Suprapubic skin (tissue), 4 donors: ENCODE results near the gene RFFL. TPM values are rescaled to one million over a fixed set of nuclear protein-coding genes. Genes with fewer than 3 reads are reported as not detected.
A peak's percentile ranks its signal among the peaks of the same experiment; 100 is the strongest.
"Not testable (repeated sequence)": the region's sequence is repeated elsewhere in the genome, so short reads cannot be mapped to it uniquely, and the experiment has no call there.

Experiments
- DNase-seq, 2 donors: peaks; one replicate each; pipeline ENCODE4 v3.0.0-alpha.2; 2019; ENCODE audit warnings: low spot score in 2 of 2
- H3K27ac ChIP-seq: fragments of 200-600 bp; sonication (generic); one replicate; pipeline ENCODE4 v1.5.1; 2019
- H3K27me3 ChIP-seq: fragments of 200-600 bp; sonication (generic); one replicate; pipeline ENCODE4 v1.5.1; 2019
- H3K36me3 ChIP-seq: fragments of 200-600 bp; sonication (generic); one replicate; pipeline ENCODE4 v1.5.1; 2019
- H3K4me1 ChIP-seq: fragments of 200-600 bp; sonication (generic); one replicate; pipeline ENCODE4 v1.5.1; 2019
- H3K4me3 ChIP-seq: fragments of 200-600 bp; sonication (generic); one replicate; pipeline ENCODE4 v1.5.1; 2019; ENCODE audit warnings: mild to moderate bottlenecking
- H3K9me3 ChIP-seq: fragments of 200-600 bp; sonication (generic); one replicate; pipeline ENCODE4 v1.5.1; 2019
- EP300 ChIP-seq: sonication (generic); formaldehyde crosslinking; IDR thresholded peaks from one replicate; pipeline ENCODE4 v1.6.1; 2017; ENCODE audit warnings: antibody characterized with exemption
- POLR2A ChIP-seq, 2 donors: fragments of 450-650 bp; IDR thresholded peaks; one replicate each; pipeline ENCODE4 v1.6.1; 2017; ENCODE audit warnings: antibody characterized with exemption in 2 of 2, mild to moderate bottlenecking in 2 of 2, moderate library complexity in 2 of 2
- POLR2AphosphoS5 ChIP-seq, 3 donors: sonication (generic); formaldehyde crosslinking; IDR thresholded peaks; one replicate each; pipeline ENCODE4 v1.6.1; 2017; ENCODE audit warnings: antibody characterized with exemption in 3 of 3
- WGBS: methylation state at CpG from one replicate; pipeline ENCODE4 v1.1.5; 2018; 5-methylcytosine and 5-hydroxymethylcytosine counted together
- total RNA-seq, 4 donors: library from RNA; depleted of rRNA; stranded (reverse); fragments of >200 nt; gene quantifications; one replicate each; pipeline ENCODE4 v1.1.0, GENCODE V29; 2016
- TF ChIP-seq, protein P1 (sequence below), 2 donors: fragments of 200-600 bp in 1 of 2; fragments of 450-650 bp in 1 of 2; sonication (generic) in 1 of 2; IDR thresholded peaks; one replicate each; pipeline ENCODE4 v1.5.1; 2016 to 2019; ENCODE audit warnings: antibody characterized with exemption in 2 of 2, mild to moderate bottlenecking in 1 of 2, moderate library complexity in 1 of 2

The RFFL gene
- total RNA-seq, result 10 to 100 TPM; 12.8 to 24.0 (median 16.6) TPM

DNA sequence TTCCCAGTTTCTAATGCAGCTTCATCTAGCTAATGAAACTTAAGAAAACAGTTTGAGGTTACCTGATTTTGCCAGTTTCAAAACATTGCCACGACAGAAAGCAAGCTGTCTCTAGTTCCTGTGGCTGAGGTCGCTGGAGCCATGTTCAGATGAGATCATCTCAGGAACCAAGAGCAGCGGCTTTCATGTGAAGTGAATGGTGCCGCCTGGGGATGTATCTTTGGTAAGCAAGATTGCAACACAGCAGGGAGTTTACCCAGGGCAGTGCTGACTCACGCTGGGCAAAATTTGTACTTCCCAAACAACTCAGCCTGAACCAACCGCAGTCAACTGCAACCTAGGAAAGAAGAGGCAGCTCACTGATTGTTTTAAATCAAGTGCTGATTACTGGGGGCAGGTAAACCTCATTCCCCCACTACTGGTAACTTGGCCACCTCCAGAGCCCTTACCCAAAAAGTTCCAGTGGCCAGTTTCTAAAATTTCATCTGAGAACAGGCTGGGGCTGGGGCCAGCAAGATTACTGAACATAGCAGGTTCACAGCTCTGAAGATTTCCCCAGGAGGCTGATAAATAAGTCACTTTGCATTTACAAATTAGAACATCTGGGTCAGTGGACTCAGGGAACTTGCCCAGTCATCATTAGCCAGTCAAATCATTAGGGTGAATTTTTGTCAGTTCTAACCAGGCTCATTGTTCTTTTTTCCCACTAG is at the start of gene RFFL:
TSS of gene RFFL (minus strand) at position 194 of the 710 bp plus-strand sequence. CDS start 37,154 bp downstream, outside the sequence.
- peak; percentile 93 to 94 for DNase-seq
- WGBS, result 1% methylated on average over 6 of the region's 6 CpGs
- TF ChIP-seq POLR2AphosphoS5 (IDR thresholded peaks at IDR 0.05), result peak in 2 of 3 donors; percentile 89 to 90
- peak in 1 of 2 donors; percentile 40 for TF ChIP-seq POLR2A (IDR thresholded peaks at IDR 0.05)
- TF ChIP-seq, protein P1, sequence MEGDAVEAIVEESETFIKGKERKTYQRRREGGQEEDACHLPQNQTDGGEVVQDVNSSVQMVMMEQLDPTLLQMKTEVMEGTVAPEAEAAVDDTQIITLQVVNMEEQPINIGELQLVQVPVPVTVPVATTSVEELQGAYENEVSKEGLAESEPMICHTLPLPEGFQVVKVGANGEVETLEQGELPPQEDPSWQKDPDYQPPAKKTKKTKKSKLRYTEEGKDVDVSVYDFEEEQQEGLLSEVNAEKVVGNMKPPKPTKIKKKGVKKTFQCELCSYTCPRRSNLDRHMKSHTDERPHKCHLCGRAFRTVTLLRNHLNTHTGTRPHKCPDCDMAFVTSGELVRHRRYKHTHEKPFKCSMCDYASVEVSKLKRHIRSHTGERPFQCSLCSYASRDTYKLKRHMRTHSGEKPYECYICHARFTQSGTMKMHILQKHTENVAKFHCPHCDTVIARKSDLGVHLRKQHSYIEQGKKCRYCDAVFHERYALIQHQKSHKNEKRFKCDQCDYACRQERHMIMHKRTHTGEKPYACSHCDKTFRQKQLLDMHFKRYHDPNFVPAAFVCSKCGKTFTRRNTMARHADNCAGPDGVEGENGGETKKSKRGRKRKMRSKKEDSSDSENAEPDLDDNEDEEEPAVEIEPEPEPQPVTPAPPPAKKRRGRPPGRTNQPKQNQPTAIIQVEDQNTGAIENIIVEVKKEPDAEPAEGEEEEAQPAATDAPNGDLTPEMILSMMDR (IDR thresholded peaks at IDR 0.05), result no peak
- no peaks in the 10 kb centered on the region for H3K36me3 ChIP-seq
- H3K27ac ChIP-seq, result peak within 1 kb of the TSS; percentile 90
- H3K4me3 ChIP-seq, result peak within 1 kb of the TSS; percentile 35
- no peaks in the 10 kb centered on the region for H3K27me3 ChIP-seq
- peaks cover 18% of the 10 kb centered on the region for H3K4me1 ChIP-seq
- H3K9me3 ChIP-seq, result no peaks in the 10 kb centered on the region

DNA sequence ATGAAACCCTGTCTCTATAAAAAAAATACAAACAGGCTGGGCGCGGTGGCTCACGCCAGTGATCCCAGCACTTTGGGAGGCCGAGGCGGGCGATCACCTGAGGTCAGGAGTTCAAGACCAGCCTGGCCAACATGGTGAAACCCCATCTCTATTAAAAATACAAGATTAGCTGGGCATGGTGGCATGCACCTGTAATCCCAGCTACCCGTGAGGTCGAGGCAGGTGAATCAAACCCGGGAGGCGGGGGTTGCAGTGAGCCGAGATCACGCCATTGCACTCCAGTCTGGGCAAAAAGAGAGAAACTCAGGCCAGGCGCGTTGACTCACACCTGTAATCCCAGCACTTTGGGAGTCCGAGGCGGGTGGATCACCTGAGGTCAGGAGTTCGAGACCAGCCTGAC is 47.3 kb upstream of the RFFL start:
- 98% methylated on average over 17 of the region's 17 CpGs for WGBS
- H3K36me3 ChIP-seq, H3K4me3 ChIP-seq, H3K4me1 ChIP-seq, H3K27me3 ChIP-seq, H3K9me3 ChIP-seq, DNase-seq, H3K27ac ChIP-seq: not testable (repeated sequence)

DNA sequence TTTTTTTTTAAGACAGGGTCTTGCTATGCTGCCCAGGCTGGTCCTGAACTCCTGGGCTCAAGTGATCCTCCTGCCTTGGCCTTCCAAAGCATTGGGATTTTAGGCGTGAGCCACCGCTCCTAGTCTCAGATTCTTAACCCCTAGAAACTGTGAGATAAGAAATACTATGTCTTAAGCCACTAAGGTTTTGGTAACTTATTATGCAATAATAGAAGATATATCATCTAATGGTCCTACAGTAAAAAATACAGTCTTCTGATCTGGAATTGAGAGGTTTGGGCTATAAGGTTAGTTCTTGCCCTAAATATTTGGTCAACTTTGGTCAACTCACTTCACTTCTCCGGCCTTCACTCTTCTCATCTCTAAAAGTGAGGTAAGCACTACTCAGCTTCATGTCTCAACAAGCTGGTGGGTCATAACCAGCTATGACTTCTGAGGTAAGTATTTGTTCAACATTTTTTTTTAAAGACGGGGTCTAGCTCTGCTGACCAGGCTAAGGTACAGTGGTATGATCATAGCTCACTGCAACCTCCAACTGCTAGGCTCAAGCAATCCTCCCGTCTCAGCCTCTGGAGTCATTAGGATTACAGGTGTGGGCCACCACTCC is 41.4 kb upstream of the RFFL start:
- DNase-seq, result peak; percentile 4 to 9
- H3K36me3 ChIP-seq, result peaks cover 53% of the 10 kb centered on the region
- H3K4me1 ChIP-seq, result no peaks in the 10 kb centered on the region
- H3K4me3 ChIP-seq, result no peak overlapping the region
- no peaks in the 10 kb centered on the region for H3K9me3 ChIP-seq
- WGBS, result 96% methylated on average over 5 of the region's 5 CpGs
- TF ChIP-seq EP300 (no peak), POLR2A (IDR thresholded peaks at IDR 0.05) (no peak), POLR2AphosphoS5 (IDR thresholded peaks at IDR 0.05) (no peak)
- TF ChIP-seq, protein P1 (IDR thresholded peaks at IDR 0.05), result no peak
- H3K27me3 ChIP-seq, result no peaks in the 10 kb centered on the region
- H3K27ac ChIP-seq, result no peak overlapping the region

DNA sequence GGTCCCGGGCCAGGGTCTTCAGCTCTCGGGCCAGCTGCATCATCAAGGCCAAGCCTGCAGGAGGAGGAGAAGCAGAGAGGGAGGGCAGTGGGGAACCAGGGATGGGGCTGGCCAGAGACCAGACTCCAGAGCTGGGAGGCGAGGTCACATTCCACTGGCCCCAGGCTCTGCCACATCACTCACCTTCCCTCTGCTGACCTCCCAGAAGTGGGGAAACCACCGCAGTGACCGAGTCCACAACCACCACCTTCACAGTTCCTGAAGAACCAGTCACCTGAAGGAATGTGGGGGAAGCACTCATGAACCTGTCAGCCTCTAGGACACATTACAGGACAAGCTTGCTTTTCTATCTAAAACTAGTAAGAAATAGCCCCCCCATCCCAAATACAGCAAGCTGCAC is 39.8 kb upstream of the RFFL start:
- TF ChIP-seq EP300 (no peak), POLR2AphosphoS5 (IDR thresholded peaks at IDR 0.05) (no peak), POLR2A (IDR thresholded peaks at IDR 0.05) (no peak)
- TF ChIP-seq, protein P1 (IDR thresholded peaks at IDR 0.05), result no peak
- WGBS, result 90% methylated on average over 5 of the region's 5 CpGs
- peak in 1 of 2 donors; percentile 49 for DNase-seq
- no peak overlapping the region for H3K27ac ChIP-seq
- H3K4me1 ChIP-seq, result no peaks in the 10 kb centered on the region
- peaks cover 67% of the 10 kb centered on the region for H3K36me3 ChIP-seq
- H3K4me3 ChIP-seq, result no peak overlapping the region
- no peaks in the 10 kb centered on the region for H3K9me3 ChIP-seq
- no peaks in the 10 kb centered on the region for H3K27me3 ChIP-seq

DNA sequence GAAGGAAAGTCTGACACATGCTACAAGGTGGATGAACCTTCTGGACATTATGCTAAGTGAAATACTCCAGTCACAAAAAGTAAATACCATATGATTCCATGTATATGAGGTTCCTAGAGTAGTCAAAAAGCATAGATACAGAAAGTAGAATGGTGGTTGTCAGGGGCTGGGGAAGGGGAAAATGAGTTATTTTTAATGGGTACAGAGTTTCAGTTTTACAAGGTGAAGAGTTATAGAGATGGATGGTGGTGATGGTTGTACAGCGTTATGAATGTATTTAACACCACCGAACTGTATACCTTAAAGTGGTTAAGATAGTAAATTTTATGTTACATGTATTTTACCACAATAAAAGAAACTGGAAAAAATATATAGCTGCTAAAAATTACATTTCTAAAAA is 38.2 kb upstream of the RFFL start:
- H3K36me3 ChIP-seq, result peaks cover 67% of the 10 kb centered on the region
- no peaks in the 10 kb centered on the region for H3K4me1 ChIP-seq
- 96% methylated on average over 2 of the region's 2 CpGs for WGBS
- no peak overlapping the region for H3K27ac ChIP-seq
- no peaks in the 10 kb centered on the region for H3K9me3 ChIP-seq
- H3K4me3 ChIP-seq, result no peak overlapping the region
- TF ChIP-seq POLR2A (IDR thresholded peaks at IDR 0.05) (no peak), POLR2AphosphoS5 (IDR thresholded peaks at IDR 0.05) (no peak), EP300 (no peak)
- TF ChIP-seq, protein P1 (IDR thresholded peaks at IDR 0.05), result no peak
- DNase-seq, result no peak
- H3K27me3 ChIP-seq, result no peaks in the 10 kb centered on the region
